GM21528 (cell line): Measurements from ENCODE around the gene DPH1.
"Not testable (repeated sequence)": the region's sequence is repeated elsewhere in the genome, so short reads cannot be mapped to it uniquely, and the experiment has no call there.

Source experiments
- ATAC-seq: cut with Tn5 transposase; IDR thresholded peaks from one replicate; pipeline ENCODE4 v1.9.1; 2021; ENCODE audit warnings: mild to moderate bottlenecking, moderate library complexity; ENCODE audit not compliant: unreplicated experiment, low FRiP score

Gene DPH1

GRCh38 chr17:2029911-2030778 lies at the start of gene DPH1:
Gene DPH1 (plus strand): TSS chr17:2030153. CDS start chr17:2030170, 17 bp downstream.
- peak; percentile 62 for ATAC-seq

- no peak for ATAC-seq
These were observed 49.2 kb upstream of the DPH1 start for GRCh38 chr17:1980665-1981250.

- ATAC-seq: not testable (repeated sequence)
These were observed 47.1 kb upstream of the DPH1 start for GRCh38 chr17:1982793-1983366.

- ATAC-seq: no peak
These were observed 44.9 kb upstream of the DPH1 start for GRCh38 chr17:1985093-1985492.

GRCh38 chr17:1985686-1986085 lies 44.3 kb upstream of the DPH1 start:
- no peak for ATAC-seq

GRCh38 chr17:1986783-1987451 lies 43.0 kb upstream of the DPH1 start:
- ATAC-seq: no peak

- ATAC-seq: no peak
These were observed 40.8 kb upstream of the DPH1 start for GRCh38 chr17:1989135-1989534.

GRCh38 chr17:1992541-1992940 lies 37.4 kb upstream of the DPH1 start:
- no peak for ATAC-seq

GRCh38 chr17:1994707-1995106 lies 35.2 kb upstream of the DPH1 start:
- ATAC-seq: no peak

GRCh38 chr17:1995321-1995892 lies 34.5 kb upstream of the DPH1 start:
- ATAC-seq: no peak

- no peak for ATAC-seq
These were observed 33.8 kb upstream of the DPH1 start for GRCh38 chr17:1995907-1996799.

- no peak for ATAC-seq
These were observed 33.1 kb upstream of the DPH1 start for GRCh38 chr17:1996800-1997288.

- ATAC-seq: no peak
These were observed 32.5 kb upstream of the DPH1 start for GRCh38 chr17:1997289-1997926.

GRCh38 chr17:1997927-1998742 lies 31.8 kb upstream of the DPH1 start:
- ATAC-seq: no peak

GRCh38 chr17:1999557-2000251 lies 30.2 kb upstream of the DPH1 start:
- ATAC-seq: no peak

GRCh38 chr17:2002767-2003329 lies 27.1 kb upstream of the DPH1 start:
- no peak for ATAC-seq

GRCh38 chr17:2003525-2003924 lies 26.4 kb upstream of the DPH1 start:
- no peak for ATAC-seq
